Activated T-helper 1 cell treated with Interleukin-2 at 50 U/mL for 16 hours (primary cell): ENCODE measurements around the gene CTXN1.

Experiments used
- DNase-seq: peaks from one replicate; pipeline ENCODE4 v3.0.0-alpha.2; 2020; ENCODE audit warnings: low read depth

Gene CTXN1

DNA sequence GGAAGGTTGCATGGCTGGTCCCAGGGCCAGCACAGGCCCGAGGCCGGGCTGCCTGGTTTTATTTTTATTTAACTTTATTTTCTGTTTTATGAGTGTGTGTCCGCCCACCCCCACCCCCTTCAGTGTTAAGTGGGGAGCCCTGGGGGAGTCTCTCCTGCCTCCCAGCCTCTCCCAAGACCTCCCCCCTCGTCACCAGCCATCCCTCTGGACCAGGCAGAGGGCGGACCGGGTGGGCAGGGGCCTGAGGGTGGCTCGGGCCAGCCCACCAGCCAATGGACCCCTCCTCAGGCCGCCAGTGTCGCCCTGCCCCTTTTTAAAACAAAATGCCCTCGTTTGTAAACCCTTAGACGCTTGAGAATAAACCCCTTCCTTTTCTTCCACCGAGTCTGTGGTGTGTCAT lies 11.8 kb downstream of the CTXN1 start:
- DNase-seq = no peak

DNA sequence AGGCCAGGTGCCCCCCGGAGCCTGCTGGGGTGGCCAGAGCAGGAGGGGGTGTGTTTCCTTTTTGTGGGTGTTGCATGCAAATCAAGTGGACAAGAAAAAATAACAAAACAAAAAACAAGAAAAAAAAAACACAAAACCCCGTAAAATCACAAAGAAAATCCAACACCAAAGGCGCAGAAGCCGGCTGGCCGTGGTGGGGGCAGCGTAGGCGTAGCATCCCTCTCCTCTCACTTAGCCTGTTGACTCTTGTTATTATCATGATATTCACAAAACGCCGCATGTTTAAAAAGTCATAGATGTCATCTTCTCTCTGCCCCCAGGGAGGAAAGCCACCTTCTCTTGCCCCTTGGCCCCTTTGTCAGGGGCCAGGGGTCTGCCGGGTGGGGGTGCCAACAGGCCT lies 12.3 kb downstream of the CTXN1 start:
- no peak for DNase-seq

DNA sequence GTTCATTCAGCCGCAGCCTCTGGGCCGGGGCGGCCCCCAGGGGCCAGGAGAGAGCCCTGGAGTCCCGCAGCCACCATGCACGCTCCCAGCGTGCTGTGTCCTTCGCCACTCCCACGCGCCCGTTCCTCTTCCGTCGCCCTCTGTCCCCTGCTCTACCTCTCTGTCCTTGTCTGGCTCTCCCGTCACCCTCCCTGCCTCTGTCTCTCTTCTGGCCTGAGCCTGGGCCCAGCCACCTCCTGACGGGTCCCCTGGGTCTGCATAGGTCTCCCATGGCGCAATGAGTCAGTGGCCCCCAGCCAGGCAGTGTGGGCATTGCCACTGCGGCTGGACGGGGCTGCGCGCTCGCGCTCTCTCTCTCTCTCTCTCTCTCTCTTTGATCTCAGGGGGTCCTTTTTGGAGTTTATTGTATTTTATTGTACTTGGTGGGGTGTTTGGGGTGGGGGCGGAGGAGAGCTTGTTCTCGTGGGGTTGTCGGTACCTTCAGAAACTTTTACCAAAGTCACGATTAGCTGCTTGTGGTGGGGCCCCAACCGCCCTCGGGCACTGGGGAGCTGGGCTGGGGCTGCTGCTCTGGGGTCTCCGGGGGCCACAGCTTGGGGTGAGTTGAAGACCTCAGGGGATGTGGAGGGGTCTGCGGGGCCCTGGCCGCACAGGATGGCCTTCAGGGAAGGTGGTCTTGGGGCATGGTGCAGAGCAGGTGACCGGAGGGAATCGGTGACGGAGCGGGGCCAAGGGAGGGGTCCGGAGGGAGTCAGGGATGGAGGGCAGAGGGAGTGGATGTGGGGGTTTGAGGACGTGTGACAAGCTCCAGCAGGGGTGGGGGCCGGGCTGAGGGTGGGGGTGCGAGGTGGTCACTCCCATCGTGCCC lies 13.0 kb downstream of the CTXN1 start:
- no peak for DNase-seq

DNA sequence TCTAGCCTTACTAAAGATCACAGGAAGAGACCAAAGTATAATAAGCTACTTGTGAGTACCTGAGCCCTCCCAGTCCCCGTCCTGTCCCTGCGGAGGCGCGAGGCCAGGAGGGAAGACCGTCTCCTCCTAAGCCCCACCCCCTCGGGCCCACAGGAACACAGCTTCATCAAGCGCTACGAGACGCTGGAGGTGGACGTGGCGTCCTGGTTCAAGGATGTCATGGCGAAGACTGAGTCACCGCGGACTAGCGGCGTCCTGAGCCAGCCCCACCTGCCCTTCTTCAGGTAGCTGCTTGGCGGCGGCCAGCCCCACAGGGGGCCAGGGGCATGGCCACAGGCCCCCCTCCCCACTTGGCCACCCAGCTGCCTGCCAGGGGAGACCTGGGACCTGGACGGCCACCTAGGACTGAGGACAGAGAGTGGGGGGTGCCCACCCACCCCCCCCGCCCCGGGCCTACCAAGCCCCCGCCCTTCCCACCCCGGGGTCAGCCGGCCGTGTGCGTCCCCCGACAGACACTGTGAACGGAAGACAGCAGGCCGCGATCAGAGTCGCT lies 13.7 kb downstream of the CTXN1 start:
- DNase-seq = no peak

GRCh38 chr19:7911508-7912143 lies 14.3 kb downstream of the CTXN1 start:
- DNase-seq = no peak

- no peak for DNase-seq
Measured at GRCh38 chr19:7910321-7911161, 15.4 kb downstream of the CTXN1 start.

DNA sequence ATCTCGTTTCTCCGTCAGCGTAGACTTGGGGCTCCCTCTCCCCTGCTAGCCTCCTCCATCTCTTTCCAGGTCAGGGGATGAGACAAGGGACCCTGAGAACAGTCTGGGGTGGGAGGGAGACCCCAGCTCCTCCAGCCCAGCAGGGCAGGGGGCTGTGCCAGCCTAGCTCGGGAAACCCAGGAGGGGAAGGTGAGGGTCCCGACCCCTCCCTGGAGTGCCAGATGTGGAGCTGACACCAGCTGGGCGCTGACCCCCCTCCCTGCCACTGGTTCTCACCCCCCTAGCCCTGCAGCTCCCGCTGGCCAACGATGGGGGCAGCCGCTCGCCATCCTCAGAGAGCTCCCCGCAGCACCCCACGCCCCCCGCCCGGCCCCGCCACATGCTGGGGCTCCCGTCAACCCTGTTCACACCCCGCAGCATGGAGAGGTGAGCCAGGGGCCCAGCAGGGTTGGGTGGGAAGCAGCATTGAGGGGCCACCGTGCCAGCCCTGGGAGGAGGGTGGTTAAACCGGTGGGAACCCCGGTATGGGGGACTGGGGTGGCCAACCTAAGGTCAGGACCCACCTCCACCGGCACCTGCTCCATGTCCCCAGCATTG lies 16.4 kb downstream of the CTXN1 start:
- no peak for DNase-seq

GRCh38 chr19:7908742-7909461 lies 17.0 kb downstream of the CTXN1 start:
- no peak for DNase-seq

DNA sequence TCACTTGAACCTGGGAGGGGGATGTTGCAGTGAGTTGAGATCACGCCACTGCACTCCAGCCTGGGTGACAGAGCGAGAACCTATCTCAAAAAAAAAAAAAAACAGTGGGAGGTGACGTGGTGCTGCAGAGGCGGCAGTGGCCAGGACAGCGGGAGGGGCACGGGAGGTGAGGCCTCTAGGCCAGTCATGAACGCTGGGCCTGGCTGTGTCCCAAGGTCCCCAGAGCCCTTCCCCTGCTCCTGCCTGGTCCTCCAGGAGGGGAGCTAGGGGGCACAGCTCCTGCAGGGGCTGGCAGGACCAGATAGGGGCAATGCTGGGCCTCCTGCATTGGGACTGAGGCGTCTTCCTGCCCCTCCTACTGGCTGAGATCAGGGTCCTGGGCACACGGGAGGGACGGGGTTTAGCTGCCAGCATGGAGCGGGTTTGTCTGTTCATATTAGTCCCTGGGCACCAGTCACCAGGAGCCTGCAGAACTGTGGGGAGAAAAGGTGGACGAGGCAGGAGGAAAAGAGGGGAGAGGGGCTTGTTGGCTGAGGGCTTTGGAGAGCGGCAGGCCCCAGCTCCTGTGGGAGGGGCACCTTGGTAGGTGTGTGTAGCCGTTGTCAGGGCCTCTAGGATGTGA lies 17.7 kb downstream of the CTXN1 start:
- no peak for DNase-seq

DNA sequence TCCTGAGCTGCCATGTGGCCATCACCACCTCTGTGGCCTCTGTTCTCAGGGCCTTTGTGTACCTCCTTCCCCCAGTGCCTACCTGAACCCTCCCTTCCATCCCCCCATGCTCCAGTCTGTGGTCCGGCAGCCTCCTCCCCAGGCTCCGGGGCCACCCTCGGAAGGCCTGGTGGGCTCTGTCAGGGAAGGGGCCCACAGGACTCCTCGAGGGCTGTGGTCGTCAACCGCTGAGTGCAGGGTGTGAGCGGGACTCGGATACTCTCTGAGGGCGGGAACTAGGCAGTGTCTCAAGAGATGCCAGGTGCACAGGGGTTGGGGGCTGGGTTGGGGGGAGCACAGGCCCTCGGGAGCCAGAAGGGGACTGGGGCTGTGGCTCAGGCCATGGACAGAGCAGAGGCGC lies 18.4 kb downstream of the CTXN1 start:
- DNase-seq = no peak

DNA sequence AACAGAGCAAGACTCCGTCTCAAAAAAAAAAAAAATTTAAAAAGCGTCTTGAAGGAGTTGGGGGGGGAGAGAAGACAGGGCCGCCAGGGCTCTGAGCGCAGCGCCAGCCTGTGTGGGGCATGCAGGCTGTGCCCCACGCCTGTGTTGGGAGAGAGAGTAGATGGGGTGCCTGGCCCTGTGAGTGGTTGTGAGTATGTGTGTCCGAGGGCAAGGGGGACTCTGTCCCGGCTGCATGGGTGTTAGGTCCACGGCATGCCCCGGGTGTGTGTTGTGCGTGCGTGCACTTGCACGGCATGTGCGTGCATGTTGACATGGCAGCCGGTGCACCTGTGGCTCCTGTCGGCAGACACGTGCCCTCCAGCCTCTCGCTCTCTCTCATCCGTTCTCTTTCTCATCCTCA lies 18.8 kb downstream of the CTXN1 start:
- no peak for DNase-seq

DNA sequence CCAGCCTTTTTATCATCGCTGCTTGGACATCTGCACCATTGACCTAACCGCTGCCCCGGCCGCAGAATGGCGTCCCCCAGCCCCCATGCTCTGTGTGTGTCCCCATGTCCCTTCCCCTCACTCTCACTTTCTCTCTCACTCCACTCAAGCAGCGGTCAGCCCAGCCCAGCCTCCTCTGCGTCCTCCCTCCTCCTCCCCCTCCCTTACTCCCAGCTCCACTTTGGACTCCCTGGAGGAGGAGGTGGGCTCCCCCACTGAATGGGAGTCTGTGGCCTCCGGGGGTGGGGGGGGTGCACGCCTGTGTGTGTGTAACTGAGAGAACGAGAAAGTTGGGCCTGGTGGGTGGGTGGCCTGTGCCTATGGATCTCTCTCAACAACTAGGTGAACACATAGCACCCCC lies 20.1 kb downstream of the CTXN1 start:
- DNase-seq = no peak

- no peak for DNase-seq
Measured at GRCh38 chr19:7905268-7905667, 20.7 kb downstream of the CTXN1 start.

DNA sequence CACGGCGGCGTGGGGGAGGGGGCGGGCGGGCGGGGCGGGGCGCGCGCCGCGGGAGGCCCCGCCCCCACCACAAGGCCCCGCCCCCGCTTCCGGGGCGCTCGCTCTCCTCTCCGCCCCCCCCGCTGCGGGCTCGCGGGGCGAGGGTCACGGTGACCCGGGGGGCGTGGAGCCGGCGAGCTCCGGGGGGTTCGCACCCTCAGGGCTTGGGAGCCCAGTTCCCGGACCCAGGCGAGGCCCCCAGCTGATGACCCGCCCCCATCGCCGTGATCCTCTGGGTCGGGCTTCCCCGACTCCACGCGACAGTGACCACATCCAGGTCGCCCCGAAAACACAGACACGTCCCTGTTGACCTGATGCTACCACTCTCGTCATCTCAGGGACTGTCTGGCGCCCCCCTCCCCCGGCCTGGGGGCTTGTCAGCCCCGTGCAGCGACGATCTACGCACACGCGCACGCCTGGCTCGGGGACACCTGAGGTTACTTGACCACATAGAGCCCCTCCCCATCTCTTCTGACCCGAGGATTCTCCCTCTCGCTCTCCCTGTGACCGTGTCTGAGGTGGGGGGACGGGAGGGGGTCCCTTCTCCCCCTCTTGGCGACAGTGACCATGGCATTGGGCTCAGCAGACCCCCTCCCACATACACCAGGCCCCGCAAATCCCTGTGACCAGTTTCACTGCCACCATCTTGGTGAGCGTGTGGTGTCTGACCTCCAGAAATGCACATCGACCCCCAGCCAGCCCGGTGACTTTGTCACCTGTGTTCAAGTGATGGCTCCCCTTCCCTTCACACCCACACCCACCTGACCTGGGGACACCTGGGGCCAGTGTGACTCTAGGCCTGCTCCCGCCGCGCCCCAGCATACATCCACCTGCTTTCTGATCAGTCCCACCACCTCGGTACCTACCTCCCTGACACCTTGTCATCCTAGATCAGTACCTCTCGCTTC lies 21.6 kb downstream of the CTXN1 start:
- DNase-seq = no peak

DNA sequence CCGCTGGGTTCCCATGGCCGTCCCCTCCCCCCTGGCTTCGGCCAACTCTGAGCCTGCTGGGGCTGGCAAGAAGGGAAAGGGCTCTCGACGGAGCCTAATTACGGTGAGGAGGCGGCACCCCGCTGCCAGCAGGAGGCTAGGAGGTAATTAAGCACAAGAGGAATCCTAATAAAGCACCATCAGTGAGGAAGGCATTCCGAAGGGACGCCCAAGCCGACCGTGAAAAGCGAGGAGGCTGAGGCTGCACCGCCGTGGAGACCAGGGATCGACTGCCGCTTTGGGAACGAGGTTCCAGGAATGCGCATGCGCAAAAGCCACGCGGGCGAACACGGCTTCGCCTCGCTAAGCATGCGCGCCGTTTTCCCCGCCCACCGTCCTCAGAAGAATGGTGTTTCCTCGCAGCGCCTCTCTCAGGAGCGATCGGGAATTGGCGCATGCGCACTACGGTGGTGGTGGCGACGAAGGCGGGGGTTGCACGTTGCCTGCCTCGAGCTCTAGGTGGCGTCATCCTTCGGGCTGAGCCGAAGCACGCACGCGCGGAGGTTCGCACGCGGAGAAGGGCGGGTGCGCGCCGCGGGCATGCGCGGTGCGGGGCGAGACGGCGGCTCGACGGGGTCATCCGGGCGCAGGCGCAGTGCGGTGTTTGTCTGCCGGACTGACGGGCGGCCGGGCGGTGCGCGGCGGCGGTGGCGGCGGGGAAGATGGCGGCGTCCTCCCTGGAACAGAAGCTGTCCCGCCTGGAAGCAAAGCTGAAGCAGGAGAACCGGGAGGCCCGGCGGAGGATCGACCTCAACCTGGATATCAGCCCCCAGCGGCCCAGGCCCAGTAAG lies 22.5 kb downstream of the CTXN1 start, which contains the start of gene MAP2K7:
Gene MAP2K7, plus strand, starts transcription at position 634 of the 830 bp plus-strand sequence. Its CDS starts 68 bp downstream, at position 702.
- peak; percentile 100 for DNase-seq

GRCh38 chr19:7902796-7903243 lies 23.1 kb downstream of the CTXN1 start:
- no peak for DNase-seq

DNA sequence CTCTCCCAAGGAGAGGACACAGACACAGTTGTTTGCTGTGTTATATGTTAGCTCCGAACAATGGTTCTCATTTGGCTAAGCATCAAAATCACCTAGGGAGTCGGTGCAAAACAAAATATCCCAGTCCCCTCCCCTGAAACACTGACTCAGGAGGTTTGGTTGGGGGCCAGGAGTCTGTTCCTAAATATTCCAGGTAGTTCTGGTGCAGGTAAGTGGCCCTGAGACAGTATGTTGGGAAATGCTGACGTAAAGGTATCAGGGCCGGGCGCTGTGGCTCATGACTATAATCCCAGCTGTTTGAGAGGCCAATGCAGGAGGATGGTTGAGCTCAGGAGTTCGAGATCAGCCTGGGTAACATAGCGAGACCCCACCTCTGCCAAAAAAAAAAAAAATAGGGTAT lies 24.6 kb downstream of the CTXN1 start:
- no peak for DNase-seq

DNA sequence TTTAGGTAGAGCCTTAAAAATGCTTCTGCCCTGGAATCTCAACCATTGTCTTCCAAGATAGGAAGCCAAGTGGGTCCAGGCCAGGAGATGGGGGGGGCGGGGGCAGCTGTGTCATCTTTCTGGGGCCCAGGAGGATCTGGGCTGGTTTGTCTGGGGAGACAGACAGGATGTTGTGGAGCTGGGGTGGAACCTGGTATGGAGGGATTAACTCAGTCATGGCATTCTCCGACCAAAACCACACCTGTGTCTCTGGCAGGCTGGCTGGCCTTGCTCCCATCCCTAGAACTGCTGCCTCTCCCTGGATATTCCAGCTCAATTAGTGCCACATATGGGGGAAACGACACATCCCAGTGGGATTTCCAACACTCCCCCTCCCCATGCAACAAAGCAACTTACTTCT lies 25.0 kb downstream of the CTXN1 start:
- DNase-seq = no peak
